Sigmoid colon (tissue), 7 donors: ENCODE results near the gene KIF13A. TPM values are rescaled to one million over a fixed set of nuclear protein-coding genes. Genes with fewer than 3 reads are reported as not detected.

Experiments
- DNase-seq: peaks from one replicate; pipeline ENCODE4 v3.0.0-alpha.2; 2019
- H3K27ac ChIP-seq, 4 donors: fragments of 200-600 bp; sonication (generic); one replicate each; pipeline ENCODE4 v1.5.1; 2016 to 2019; ENCODE audit warnings: mild to moderate bottlenecking in 1 of 4
- H3K27me3 ChIP-seq, 3 donors: fragments of 200-600 bp; sonication (generic); one replicate each; pipeline ENCODE4 v1.5.1; 2019; ENCODE audit warnings: mild to moderate bottlenecking in 1 of 3
- H3K36me3 ChIP-seq, 4 donors: fragments of 200-600 bp; sonication (generic); one replicate each; pipeline ENCODE4 v1.5.1; 2016 to 2019
- H3K4me1 ChIP-seq, 4 donors: fragments of 200-600 bp; sonication (generic); one replicate each; pipeline ENCODE4 v1.5.1; 2017 to 2019
- H3K4me3 ChIP-seq, 4 donors: fragments of 200-600 bp; sonication (generic); one replicate each; pipeline ENCODE4 v1.5.1; 2017 to 2019; ENCODE audit warnings: mild to moderate bottlenecking in 2 of 4, moderate library complexity in 1 of 4
- H3K9me3 ChIP-seq, 4 donors: fragments of 200-600 bp in 3 of 4; sonication (generic) in 3 of 4; one replicate each; pipeline versions ENCODE4 v1.5.1 to v1.6.1; 2013 to 2019
- CTCF ChIP-seq, 4 experiments: fragments of 450-650 bp in 3 of 4; fragments of 200-600 bp in 1 of 4; IDR thresholded peaks; one replicate each; pipeline ENCODE4 v1.5.1; 2016 to 2019; ENCODE audit warnings: antibody characterized with exemption in 4 of 4, mild to moderate bottlenecking in 3 of 4, moderate library complexity in 2 of 4
- EP300 ChIP-seq, 4 donors: sonication (generic); formaldehyde crosslinking; IDR thresholded peaks; one replicate each; pipeline ENCODE4 v1.6.1; 2017; ENCODE audit warnings: antibody characterized with exemption in 4 of 4
- POLR2A ChIP-seq, 2 donors: fragments of 450-650 bp; IDR thresholded peaks; one replicate each; pipeline ENCODE4 v1.6.1; 2016; ENCODE audit warnings: antibody characterized with exemption in 2 of 2, mild to moderate bottlenecking in 2 of 2, moderate library complexity in 2 of 2
- POLR2AphosphoS5 ChIP-seq, 4 donors: sonication (generic); formaldehyde crosslinking; IDR thresholded peaks; one replicate each; pipeline ENCODE4 v1.6.1; 2017; ENCODE audit warnings: antibody characterized with exemption in 4 of 4
- WGBS, 2 donors: extraction: QIAGEN DNeasy Blood & Tissue Kit; methylation state at CpG; one replicate each; pipeline ENCODE4 v1.1.7; 2013; 5-methylcytosine and 5-hydroxymethylcytosine counted together
- intact Hi-C: fragments of 100-400 bp; cut with DNase I; formaldehyde crosslinking; loops from one replicate; pipeline ENCODE4 v1.15.1; 2023
- polyA plus RNA-seq, 3 donors: library from polyadenylated mRNA; stranded (reverse); fragments of 200-250 nt; gene quantifications; one replicate each; pipeline ENCODE4 v1.2.3, GENCODE V29; 2013
- total RNA-seq, 4 donors: library from RNA; depleted of rRNA; stranded (reverse); fragments of >200 nt; gene quantifications; one replicate each; pipeline ENCODE4 v1.1.0, GENCODE V29; 2016
- donor health status: healthy with polysubstance abuse.
- donor health status: Bipolar disorder and iron deficiency.
- donor health status: healthy.

Gene KIF13A
- total and polyA plus RNA-seq, 7 donors = 18.5 to 73.8 (median 55.3) TPM

- TF ChIP-seq EP300 (IDR thresholded peaks at IDR 0.05) (no peak), POLR2AphosphoS5 (IDR thresholded peaks at IDR 0.05) (no peak), CTCF (IDR thresholded peaks at IDR 0.05) (no peak)
- Histone ChIP-seq H3K9me3 (no peaks in the 10 kb centered on the region), H3K4me3 (no peak overlapping the region), H3K4me1 (peaks cover 0 to 42% (median 35%) of the 10 kb centered on the region in 4 donors), H3K27ac (no peak overlapping the region), H3K27me3 (no peaks in the 10 kb centered on the region), H3K36me3 (no peaks in the 10 kb centered on the region)
- no peak for DNase-seq
- intact Hi-C loops = no loop called here
- WGBS, 2 donors = 90 to 93% methylated on average over 2 of the region's 2 CpGs
Measured at GRCh38 chr6:17883665-17884497, 103.6 kb downstream of the KIF13A start.

GRCh38 chr6:17881085-17881858 lies 106.2 kb downstream of the KIF13A start:
- DNase-seq = no peak
- Histone ChIP-seq H3K4me3 (no peak overlapping the region), H3K4me1 (peaks cover 0 to 58% (median 55%) of the 10 kb centered on the region in 4 donors), H3K27me3 (no peaks in the 10 kb centered on the region), H3K36me3 (no peaks in the 10 kb centered on the region), H3K9me3 (no peaks in the 10 kb centered on the region), H3K27ac (no peak overlapping the region)
- WGBS, 2 donors = 91% methylated on average over 11 of the region's 11 CpGs
- TF ChIP-seq POLR2A (IDR thresholded peaks at IDR 0.05) = no peak
- TF ChIP-seq POLR2AphosphoS5 (IDR thresholded peaks at IDR 0.05) = no peak
- no peak for TF ChIP-seq EP300 (IDR thresholded peaks at IDR 0.05)
- TF ChIP-seq CTCF (IDR thresholded peaks at IDR 0.05) = no peak
- intact Hi-C loops = no loop called here

- peaks cover 0 to 49% (median 42%) of the 10 kb centered on the region in 4 donors for H3K4me1 ChIP-seq
- H3K9me3 ChIP-seq = no peaks in the 10 kb centered on the region
- H3K36me3 ChIP-seq = no peaks in the 10 kb centered on the region
- no peak for DNase-seq
- peak overlapping the region in 3 of 4 donors; percentile 7 to 61 (median 8) for H3K27ac ChIP-seq
- no peaks in the 10 kb centered on the region for H3K27me3 ChIP-seq
- intact Hi-C loops = no loop called here
- H3K4me3 ChIP-seq = no peak overlapping the region
- 80 to 86% methylated on average over 2 of the region's 2 CpGs for WGBS, 2 donors
- TF ChIP-seq EP300 (IDR thresholded peaks at IDR 0.05) = no peak
- no peak for TF ChIP-seq CTCF (IDR thresholded peaks at IDR 0.05)
- no peak for TF ChIP-seq POLR2AphosphoS5 (IDR thresholded peaks at IDR 0.05)
- TF ChIP-seq POLR2A (IDR thresholded peaks at IDR 0.05) = no peak
Measured at GRCh38 chr6:17879184-17879583, 108.3 kb downstream of the KIF13A start.

- peak overlapping the region in 3 of 4 donors; percentile 7 to 61 (median 8) for H3K27ac ChIP-seq
- no peak for TF ChIP-seq CTCF (IDR thresholded peaks at IDR 0.05)
- no peak for TF ChIP-seq POLR2A (IDR thresholded peaks at IDR 0.05)
- TF ChIP-seq EP300 (IDR thresholded peaks at IDR 0.05) = no peak
- H3K4me1 ChIP-seq = peaks cover 0 to 44% (median 38%) of the 10 kb centered on the region in 4 donors
Measured at GRCh38 chr6:17878734-17879133, 108.7 kb downstream of the KIF13A start.

More at GRCh38 chr6:17878734-17879133, 108.7 kb downstream of the KIF13A start:
- H3K27me3 ChIP-seq = no peaks in the 10 kb centered on the region
- no peaks in the 10 kb centered on the region for H3K9me3 ChIP-seq
- WGBS, 2 donors = 79% methylated on average over 1 of the region's 1 CpG
- no peak overlapping the region for H3K4me3 ChIP-seq
- H3K36me3 ChIP-seq = no peaks in the 10 kb centered on the region
- no peak for DNase-seq
- intact Hi-C loops = no loop called here
